ENCODE data around the gene TMEM221. TPM values are rescaled to one million over a fixed set of nuclear protein-coding genes. Genes with fewer than 3 reads are reported as not detected.

The TMEM221 gene
- total and polyA plus RNA-seq, 9 of the 15 experiments (the other 6 are each of a cell fraction or from before 2014, with no cell fraction given), result 0.06 to 0.35 TPM; not detected in 7

GRCh38 chr19:17419621-17420474 is 28.6 kb downstream of the TMEM221 start, which contains the start of gene MVB12A (continued):
- TF ChIP-seq CHAMP1 (IDR thresholded peaks at IDR 0.05), result no peak
- no peak for TF ChIP-seq BDP1 (IDR thresholded peaks at IDR 0.05; ENCODE audit: insufficient read depth, insufficient read length)
- TF ChIP-seq PHF21A (IDR thresholded peaks at IDR 0.05; ENCODE audit: borderline replicate concordance, low read depth), result no peak
- TF ChIP-seq RBFOX2 (IDR thresholded peaks at IDR 0.05; ENCODE audit: low read depth, low read length), result peak; percentile 71
- TF ChIP-seq NR2C1 (IDR thresholded peaks at IDR 0.05), result peak; percentile 69; the same call in 1 of the 2 replicates
- TF ChIP-seq NR2C1 (tag; IDR thresholded peaks at IDR 0.05), result peak; percentile 83
- TF ChIP-seq NR3C1 (CRISPR knock-in tag; IDR thresholded peaks at IDR 0.05), result no peak
- no peak for TF ChIP-seq ZFPM2 (CRISPR knock-in tag; IDR thresholded peaks at IDR 0.05)
- peak; percentile 48 for TF ChIP-seq MEIS2 (IDR thresholded peaks at IDR 0.05; ENCODE audit: partially characterized antibody)
- no peak for TF ChIP-seq KDM1A (IDR thresholded peaks at IDR 0.05)
- TF ChIP-seq ZNF184 (CRISPR knock-in tag; IDR thresholded peaks at IDR 0.05), result no peak
- no peak for TF ChIP-seq PPARD (CRISPR knock-in tag; IDR thresholded peaks at IDR 0.05)
- no peak for TF ChIP-seq THRA (IDR thresholded peaks at IDR 0.05)
- peak; percentile 53; the same call in 1 of the 2 replicates for TF ChIP-seq SUPT5H (IDR thresholded peaks at IDR 0.05)
- TF ChIP-seq ARID4B (CRISPR knock-in tag; IDR thresholded peaks at IDR 0.05), result no peak; the same call in 1 of the 2 replicates
- TF ChIP-seq TBP (optimal IDR thresholded peaks at IDR 0.05; ENCODE audit: low read depth, low read length), result peak; percentile 92
- peak; percentile 86 for TF ChIP-seq MBD2 (IDR thresholded peaks at IDR 0.05; ENCODE audit: borderline replicate concordance, low read depth)
- TF ChIP-seq POLR2B (IDR thresholded peaks at IDR 0.05; ENCODE audit: low read depth, partially characterized antibody), result no peak
- no peak for TF ChIP-seq ZNF699 (CRISPR knock-in tag; IDR thresholded peaks at IDR 0.05; ENCODE audit: insufficient replicate concordance)
- TF ChIP-seq CREB3 (tag; conservative IDR thresholded peaks at IDR 0.05; ENCODE audit: low read depth), result no peak

All from K562 (cell line).